Hepatocyte (in vitro differentiated cells): ENCODE data around the gene TAX1BP3. TPM values are rescaled to one million over a fixed set of nuclear protein-coding genes. Genes with fewer than 3 reads are reported as not detected.

Experiments used
- DNase-seq: peaks from one replicate; pipeline ENCODE4 v3.0.0-alpha.2; 2016; ENCODE audit warnings: low spot score
- H2AFZ ChIP-seq: fragments of 200-600 bp; sonication (generic); 2 replicates; pipeline ENCODE4 v1.6.0; 2016; ENCODE audit warnings: antibody characterized with exemption, mild to moderate bottlenecking
- H3K27ac ChIP-seq: fragments of 200-600 bp; sonication (generic); 2 replicates; pipeline ENCODE4 v1.5.1; 2016; ENCODE audit warnings: mild to moderate bottlenecking
- H3K27me3 ChIP-seq: fragments of 200-600 bp; sonication (generic); 2 replicates; pipeline ENCODE4 v1.6.1; 2016
- H3K36me3 ChIP-seq: fragments of 200-600 bp; sonication (generic); replicated peaks from 2 replicates; pipeline ENCODE4 v1.5.1; 2016; ENCODE audit warnings: low read depth; ENCODE audit not compliant: insufficient read depth
- H3K4me1 ChIP-seq: fragments of 200-600 bp; sonication (generic); 2 replicates; pipeline ENCODE4 v1.5.1; 2016; ENCODE audit warnings: mild to moderate bottlenecking, moderate library complexity; ENCODE audit not compliant: insufficient read depth
- H3K4me2 ChIP-seq: fragments of 200-600 bp; sonication (generic); 2 replicates; pipeline ENCODE4 v1.6.0; 2016
- H3K4me3 ChIP-seq: fragments of 200-600 bp; sonication (generic); 2 replicates; pipeline ENCODE4 v1.5.1; 2016; ENCODE audit warnings: mild to moderate bottlenecking
- H3K79me2 ChIP-seq: fragments of 200-600 bp; sonication (generic); 2 replicates; pipeline ENCODE4 v1.6.0; 2017; ENCODE audit warnings: mild to moderate bottlenecking
- H3K9me2 ChIP-seq: fragments of 200-600 bp; sonication (generic); replicated peaks from 2 replicates; pipeline ENCODE4 v1.6.0; 2017; ENCODE audit warnings: mild to moderate bottlenecking; ENCODE audit not compliant: insufficient read depth
- H3K9me3 ChIP-seq: fragments of 200-600 bp; sonication (generic); 2 replicates; pipeline ENCODE4 v1.5.1; 2016; ENCODE audit warnings: low read depth, mild to moderate bottlenecking
- H4K20me1 ChIP-seq: fragments of 200-600 bp; sonication (generic); 2 replicates; pipeline ENCODE4 v1.6.0; 2016; ENCODE audit warnings: mild to moderate bottlenecking; ENCODE audit not compliant: insufficient read depth, poor library complexity, severe bottlenecking
- EZH2 ChIP-seq: fragments of 200-600 bp; sonication (generic); IDR thresholded peaks from 2 replicates; pipeline ENCODE4 v1.6.1; 2016; ENCODE audit warnings: antibody characterized with exemption, mild to moderate bottlenecking, borderline replicate concordance
- EZH2phosphoT487 ChIP-seq: fragments of 200-600 bp; sonication (generic); IDR thresholded peaks from one replicate; pipeline ENCODE4 v1.6.1; 2018; ENCODE audit warnings: antibody characterized with exemption, mild to moderate bottlenecking, low read depth, moderate library complexity; ENCODE audit not compliant: unreplicated experiment, severe bottlenecking
- WGBS: methylation state at CpG from one replicate; pipeline ENCODE4 v1.1.6; 2016; ENCODE audit warnings: low lambda C conversion rate; ENCODE audit errors: missing lambda C conversion rate; 5-methylcytosine and 5-hydroxymethylcytosine counted together
- polyA plus RNA-seq: library from polyadenylated mRNA; unstranded; fragments of >200 nt; fragmentation: Nextera tagmentation; extraction: Ambion mirVana; gene quantifications from 2 replicates; pipeline ENCODE4 v1.2.1, GENCODE V29; 2016
- total RNA-seq: library from RNA; depleted of rRNA; stranded (reverse); fragments of >200 nt; gene quantifications from 2 replicates; pipeline ENCODE4 v1.2.3, GENCODE V29; 2014
- TF ChIP-seq, protein P1 (sequence below): fragments of 200-600 bp; sonication (generic); IDR thresholded peaks from 2 replicates; pipeline ENCODE4 v1.5.1; 2016; ENCODE audit warnings: antibody characterized with exemption, mild to moderate bottlenecking; ENCODE audit not compliant: poor library complexity

Gene TAX1BP3
- total and polyA plus RNA-seq, 2 experiments from 2014 or later = 218 to 357 TPM

DNA sequence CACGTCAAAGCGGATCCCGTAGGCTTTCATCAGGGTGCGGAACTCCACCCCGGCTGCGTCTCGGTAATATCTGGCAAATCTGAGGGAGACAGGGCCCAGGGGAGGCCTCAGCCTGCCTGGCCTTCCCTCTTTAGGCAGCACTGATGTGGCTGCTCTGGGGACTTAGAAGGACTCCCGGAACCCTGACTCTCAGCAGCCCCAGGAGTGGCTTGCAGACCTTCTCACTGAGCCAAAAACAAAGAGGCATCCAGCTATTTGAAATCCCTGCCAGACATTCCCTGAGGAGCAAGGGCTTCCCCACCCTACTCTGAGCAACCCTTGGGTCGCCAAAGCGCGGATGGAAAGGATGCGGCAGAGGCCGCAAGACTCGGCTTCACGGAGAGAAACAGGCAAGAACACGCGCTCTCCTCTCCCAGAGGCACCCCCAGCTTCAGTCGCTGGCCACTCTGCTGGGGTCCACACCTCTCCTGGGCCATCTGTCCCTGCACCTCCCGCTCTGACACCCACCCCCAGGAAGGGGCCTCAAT, 19.7 kb upstream of the TAX1BP3 start:
- Histone ChIP-seq H3K4me2 (no peak overlapping the region), H2AFZ (no peak overlapping the region), H3K4me3 (no peak overlapping the region), H3K79me2 (no peaks in the 10 kb centered on the region), H3K9me3 (no peaks in the 10 kb centered on the region), H4K20me1 (no peaks in the 10 kb centered on the region), H3K4me1 (no peaks in the 10 kb centered on the region), H3K27me3 (peaks cover 2% of the 10 kb centered on the region), H3K9me2 (no peaks in the 10 kb centered on the region), H3K27ac (no peak overlapping the region), H3K36me3 (no peaks in the 10 kb centered on the region)
- DNase-seq = no peak
- TF ChIP-seq EZH2 (no peak), EZH2phosphoT487 (no peak)
- TF ChIP-seq, protein P1, sequence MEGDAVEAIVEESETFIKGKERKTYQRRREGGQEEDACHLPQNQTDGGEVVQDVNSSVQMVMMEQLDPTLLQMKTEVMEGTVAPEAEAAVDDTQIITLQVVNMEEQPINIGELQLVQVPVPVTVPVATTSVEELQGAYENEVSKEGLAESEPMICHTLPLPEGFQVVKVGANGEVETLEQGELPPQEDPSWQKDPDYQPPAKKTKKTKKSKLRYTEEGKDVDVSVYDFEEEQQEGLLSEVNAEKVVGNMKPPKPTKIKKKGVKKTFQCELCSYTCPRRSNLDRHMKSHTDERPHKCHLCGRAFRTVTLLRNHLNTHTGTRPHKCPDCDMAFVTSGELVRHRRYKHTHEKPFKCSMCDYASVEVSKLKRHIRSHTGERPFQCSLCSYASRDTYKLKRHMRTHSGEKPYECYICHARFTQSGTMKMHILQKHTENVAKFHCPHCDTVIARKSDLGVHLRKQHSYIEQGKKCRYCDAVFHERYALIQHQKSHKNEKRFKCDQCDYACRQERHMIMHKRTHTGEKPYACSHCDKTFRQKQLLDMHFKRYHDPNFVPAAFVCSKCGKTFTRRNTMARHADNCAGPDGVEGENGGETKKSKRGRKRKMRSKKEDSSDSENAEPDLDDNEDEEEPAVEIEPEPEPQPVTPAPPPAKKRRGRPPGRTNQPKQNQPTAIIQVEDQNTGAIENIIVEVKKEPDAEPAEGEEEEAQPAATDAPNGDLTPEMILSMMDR = no peak
- 68% methylated on average over 19 of the region's 19 CpGs for WGBS

DNA sequence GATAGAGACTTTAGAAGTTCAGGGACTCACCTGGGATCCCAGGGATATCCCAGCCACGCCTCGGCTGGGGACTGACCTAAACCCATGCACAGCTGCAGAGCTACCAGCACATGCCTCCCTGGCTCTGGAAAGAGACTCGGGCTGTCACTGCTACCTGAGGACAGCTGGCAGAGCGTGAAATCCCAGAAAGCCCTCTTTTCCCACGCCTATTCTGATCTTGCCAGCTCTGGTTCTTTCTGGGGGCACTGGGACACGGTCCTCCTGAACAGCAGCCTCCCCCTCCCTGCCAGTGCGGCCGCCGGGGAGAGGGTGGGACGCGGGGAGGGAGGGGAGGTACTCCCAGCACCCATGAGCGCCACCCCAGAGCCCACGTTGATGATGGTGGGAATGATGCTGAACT, 16.8 kb upstream of the TAX1BP3 start:
- H3K9me2 ChIP-seq = no peaks in the 10 kb centered on the region
- WGBS = 85% methylated on average over 7 of the region's 13 CpGs
- no peak overlapping the region for H2AFZ ChIP-seq
- H3K27me3 ChIP-seq = no peaks in the 10 kb centered on the region
- no peaks in the 10 kb centered on the region for H3K9me3 ChIP-seq
- no peak overlapping the region for H3K27ac ChIP-seq
- no peaks in the 10 kb centered on the region for H4K20me1 ChIP-seq
- no peak overlapping the region for H3K4me3 ChIP-seq
- TF ChIP-seq, protein P1 = no peak
- TF ChIP-seq EZH2phosphoT487 (no peak), EZH2 (no peak)
- H3K4me2 ChIP-seq = no peak overlapping the region
- no peak for DNase-seq
- no peaks in the 10 kb centered on the region for H3K36me3 ChIP-seq
- H3K4me1 ChIP-seq = no peaks in the 10 kb centered on the region
- no peaks in the 10 kb centered on the region for H3K79me2 ChIP-seq

DNA sequence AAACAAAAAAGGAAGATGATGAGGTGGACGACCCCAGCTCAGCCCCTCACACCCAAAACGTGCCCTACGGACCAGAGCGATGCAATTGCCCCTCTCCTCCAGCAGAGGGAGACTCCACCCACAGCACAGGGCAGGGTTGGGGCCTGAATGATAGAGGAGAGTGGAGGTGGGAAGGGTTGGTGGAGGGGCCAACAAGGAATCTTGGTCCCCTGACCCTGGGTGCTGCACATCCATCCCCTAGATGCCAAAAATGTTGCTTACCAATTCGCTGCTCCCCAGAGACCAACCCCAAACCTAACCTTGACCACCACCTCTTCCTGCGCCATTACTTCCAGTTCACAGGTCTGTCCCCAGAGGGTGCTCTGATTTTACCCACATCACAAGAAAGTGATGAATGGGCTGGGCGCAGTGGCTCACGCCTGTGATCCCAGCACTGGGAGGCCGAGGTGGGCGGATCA, 14.7 kb upstream of the TAX1BP3 start:
- no peaks in the 10 kb centered on the region for H3K4me1 ChIP-seq
- TF ChIP-seq, protein P1 = peak; percentile 64
- no peak for TF ChIP-seq EZH2
- no peaks in the 10 kb centered on the region for H3K9me2 ChIP-seq
- no peaks in the 10 kb centered on the region for H3K9me3 ChIP-seq
- H3K79me2 ChIP-seq = no peaks in the 10 kb centered on the region
- no peaks in the 10 kb centered on the region for H3K27me3 ChIP-seq
- no peak overlapping the region for H3K27ac ChIP-seq
- H2AFZ ChIP-seq = no peak overlapping the region
- no peaks in the 10 kb centered on the region for H4K20me1 ChIP-seq
- H3K4me2 ChIP-seq = no peak overlapping the region
- no peak for DNase-seq
- H3K4me3 ChIP-seq = no peak overlapping the region
- H3K36me3 ChIP-seq = no peaks in the 10 kb centered on the region
- WGBS = 43% methylated on average over 10 of the region's 10 CpGs

DNA sequence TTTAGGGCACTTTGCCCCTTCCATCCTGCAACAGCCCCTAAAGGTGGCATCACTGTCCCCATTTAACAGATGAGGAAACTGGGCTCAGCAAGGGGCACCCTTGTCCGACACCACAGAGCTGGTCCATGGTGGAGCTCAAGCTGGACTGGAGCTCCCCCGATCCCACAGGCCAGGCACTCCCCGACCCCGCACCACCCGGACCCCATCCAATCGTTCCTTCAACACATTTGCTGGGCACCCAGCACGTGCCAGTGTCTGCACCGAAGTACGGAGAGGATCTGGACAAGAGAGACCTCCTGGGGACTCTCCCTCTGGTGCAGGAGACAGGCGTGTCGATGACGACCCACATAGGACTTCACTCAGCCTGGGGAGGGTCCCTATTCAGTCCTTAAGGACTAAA, 13.7 kb upstream of the TAX1BP3 start:
- no peak overlapping the region for H3K4me2 ChIP-seq
- H2AFZ ChIP-seq = no peak overlapping the region
- no peaks in the 10 kb centered on the region for H4K20me1 ChIP-seq
- H3K9me3 ChIP-seq = no peaks in the 10 kb centered on the region
- no peaks in the 10 kb centered on the region for H3K9me2 ChIP-seq
- H3K79me2 ChIP-seq = no peaks in the 10 kb centered on the region
- no peak overlapping the region for H3K4me3 ChIP-seq
- H3K4me1 ChIP-seq = no peaks in the 10 kb centered on the region
- no peak for DNase-seq
- TF ChIP-seq EZH2 = no peak
- TF ChIP-seq, protein P1 = no peak
- TF ChIP-seq EZH2phosphoT487 = no peak
- no peaks in the 10 kb centered on the region for H3K27me3 ChIP-seq
- no peak overlapping the region for H3K27ac ChIP-seq
- H3K36me3 ChIP-seq = no peaks in the 10 kb centered on the region
- 94% methylated on average over 12 of the region's 12 CpGs for WGBS
